Neutrophil (primary cell): Measurements from ENCODE around the gene ASXL1.
"Not testable (repeated sequence)": the region's sequence is repeated elsewhere in the genome, so short reads cannot be mapped to it uniquely, and the experiment has no call there.

ENCODE experiments used
- H3K27ac ChIP-seq: fragments of 200-600 bp; sonication (generic); 2 replicates; pipeline ENCODE4 v1.5.1; 2016; ENCODE audit warnings: mild to moderate bottlenecking, moderate library complexity
- H3K27me3 ChIP-seq: fragments of 200-600 bp; sonication (generic); 2 replicates; pipeline ENCODE4 v1.6.0; 2016; ENCODE audit warnings: mild to moderate bottlenecking
- H3K36me3 ChIP-seq: fragments of 200-600 bp; sonication (generic); 2 replicates; pipeline ENCODE4 v1.5.1; 2017
- H3K4me1 ChIP-seq, 2 experiments: fragments of 200-600 bp in 1 of 2; sonication (generic) in 1 of 2; 1 replicate in 1 of 2; 2 replicates in 1 of 2; pipeline versions ENCODE4 v1.5.1 to v1.6.1; 2013 to 2016; ENCODE audit warnings: low read depth in 1 of 2, low read length in 1 of 2, mild to moderate bottlenecking in 1 of 2, moderate library complexity in 1 of 2; ENCODE audit not compliant: control insufficient read depth in 1 of 2, insufficient read depth in 1 of 2
- H3K4me3 ChIP-seq, 2 experiments: fragments of 200-600 bp in 1 of 2; sonication (generic) in 1 of 2; 1 replicate in 1 of 2; 2 replicates in 1 of 2; pipeline ENCODE4 v1.5.1; 2013 to 2016; ENCODE audit warnings: low read depth in 1 of 2, low read length in 1 of 2, mild to moderate bottlenecking in 1 of 2, moderate library complexity in 1 of 2
- H3K9me3 ChIP-seq: fragments of 200-600 bp; sonication (generic); 2 replicates; pipeline ENCODE4 v1.5.1; 2016
- TF ChIP-seq, protein P1 (sequence below): fragments of 200-600 bp; sonication (generic); IDR thresholded peaks from 2 replicates; pipeline ENCODE4 v1.5.1; 2016; ENCODE audit warnings: antibody characterized with exemption

ASXL1 gene

GRCh38 chr20:32338665-32339064 lies 19.5 kb upstream of the ASXL1 start:
- no peak overlapping the region for H3K27ac ChIP-seq
- H3K27me3 ChIP-seq, result no peaks in the 10 kb centered on the region
- TF ChIP-seq, protein P1, sequence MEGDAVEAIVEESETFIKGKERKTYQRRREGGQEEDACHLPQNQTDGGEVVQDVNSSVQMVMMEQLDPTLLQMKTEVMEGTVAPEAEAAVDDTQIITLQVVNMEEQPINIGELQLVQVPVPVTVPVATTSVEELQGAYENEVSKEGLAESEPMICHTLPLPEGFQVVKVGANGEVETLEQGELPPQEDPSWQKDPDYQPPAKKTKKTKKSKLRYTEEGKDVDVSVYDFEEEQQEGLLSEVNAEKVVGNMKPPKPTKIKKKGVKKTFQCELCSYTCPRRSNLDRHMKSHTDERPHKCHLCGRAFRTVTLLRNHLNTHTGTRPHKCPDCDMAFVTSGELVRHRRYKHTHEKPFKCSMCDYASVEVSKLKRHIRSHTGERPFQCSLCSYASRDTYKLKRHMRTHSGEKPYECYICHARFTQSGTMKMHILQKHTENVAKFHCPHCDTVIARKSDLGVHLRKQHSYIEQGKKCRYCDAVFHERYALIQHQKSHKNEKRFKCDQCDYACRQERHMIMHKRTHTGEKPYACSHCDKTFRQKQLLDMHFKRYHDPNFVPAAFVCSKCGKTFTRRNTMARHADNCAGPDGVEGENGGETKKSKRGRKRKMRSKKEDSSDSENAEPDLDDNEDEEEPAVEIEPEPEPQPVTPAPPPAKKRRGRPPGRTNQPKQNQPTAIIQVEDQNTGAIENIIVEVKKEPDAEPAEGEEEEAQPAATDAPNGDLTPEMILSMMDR, result no peak
- peaks cover 27 to 29% of the 10 kb centered on the region in 2 experiments for H3K4me1 ChIP-seq
- H3K36me3 ChIP-seq, result no peaks in the 10 kb centered on the region
- H3K9me3 ChIP-seq, result no peaks in the 10 kb centered on the region
- H3K4me3 ChIP-seq, result no peak overlapping the region

DNA sequence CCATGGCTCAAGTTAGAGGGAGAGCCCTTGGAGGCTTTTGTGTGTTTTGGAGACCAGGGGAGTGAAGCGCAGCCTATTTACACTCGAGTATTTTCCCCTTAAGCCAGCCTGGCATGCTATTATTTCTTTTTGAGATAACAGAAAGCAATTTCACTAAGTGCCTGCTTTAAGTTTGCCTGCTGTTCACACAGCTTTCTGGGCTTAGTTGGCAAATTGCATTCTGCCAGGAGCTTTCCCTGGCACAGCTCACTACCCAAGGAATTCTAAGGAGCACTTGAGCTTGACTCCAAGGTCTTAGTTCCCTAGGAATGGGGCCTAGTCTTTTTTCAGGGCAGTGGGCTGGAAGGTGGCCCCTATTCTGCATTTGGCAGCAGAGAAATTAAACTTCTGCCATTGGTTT lies 19.0 kb upstream of the ASXL1 start:
- Histone ChIP-seq H3K27me3 (no peaks in the 10 kb centered on the region), H3K4me1 (peaks cover 24 to 26% of the 10 kb centered on the region in 2 experiments), H3K9me3 (no peaks in the 10 kb centered on the region), H3K36me3 (no peaks in the 10 kb centered on the region), H3K4me3 (no peak overlapping the region), H3K27ac (no peak overlapping the region)
- TF ChIP-seq, protein P1, result no peak

DNA sequence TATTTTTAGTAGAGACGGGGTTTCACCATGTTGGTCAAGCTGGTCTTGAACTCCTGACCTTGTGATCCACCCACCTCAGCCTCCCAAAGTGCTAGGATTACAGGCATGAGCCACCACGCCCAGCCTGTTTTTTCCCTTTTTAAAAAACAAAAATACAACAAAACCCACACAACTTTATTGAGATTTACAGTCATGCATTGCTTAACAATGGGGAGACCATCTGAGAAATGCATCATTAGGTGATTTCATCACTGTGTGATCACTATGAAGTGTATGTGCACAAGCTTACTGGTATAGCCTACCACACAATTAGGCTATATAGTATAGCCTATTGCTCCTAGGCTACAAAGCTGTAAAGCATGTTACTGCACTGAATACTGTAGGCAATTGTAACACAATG lies 17.1 kb upstream of the ASXL1 start:
- H3K9me3 ChIP-seq, H3K4me3 ChIP-seq, H3K27ac ChIP-seq, H3K36me3 ChIP-seq, H3K27me3 ChIP-seq: not testable (repeated sequence)
- peaks cover 18 to 20% of the 10 kb centered on the region in 2 experiments for H3K4me1 ChIP-seq

DNA sequence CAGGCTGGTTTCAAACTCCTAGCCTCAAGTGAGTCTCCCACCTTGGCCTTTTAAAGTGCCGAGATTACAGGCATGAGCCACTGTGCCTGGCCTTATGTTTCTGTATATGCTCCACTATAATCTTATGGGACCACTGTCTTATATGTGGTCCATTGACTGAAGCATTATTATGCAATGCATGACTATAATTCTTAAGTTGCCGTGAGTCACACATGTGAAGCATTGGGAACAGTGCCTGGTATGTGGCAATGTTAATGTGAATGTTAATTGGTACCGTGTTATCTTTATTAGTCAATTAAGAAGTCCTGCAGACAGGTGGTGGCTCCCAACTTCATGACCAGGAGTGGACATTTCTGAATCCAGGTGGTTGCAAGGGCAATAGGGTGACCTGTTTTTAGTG lies 14.7 kb upstream of the ASXL1 start:
- no peaks in the 10 kb centered on the region for H3K36me3 ChIP-seq
- H3K27me3 ChIP-seq, result no peaks in the 10 kb centered on the region
- no peaks in the 10 kb centered on the region for H3K9me3 ChIP-seq
- H3K27ac ChIP-seq, result no peak overlapping the region
- TF ChIP-seq, protein P1, result no peak
- H3K4me1 ChIP-seq, result peaks cover 0 to 8% of the 10 kb centered on the region in 2 experiments
- no peak overlapping the region for H3K4me3 ChIP-seq

GRCh38 chr20:32344835-32345506 lies 13.2 kb upstream of the ASXL1 start:
- Histone ChIP-seq H3K4me1 (peaks cover 10 to 11% of the 10 kb centered on the region in 2 experiments), H3K36me3 (no peaks in the 10 kb centered on the region), H3K27ac (no peak overlapping the region), H3K4me3 (no peak overlapping the region), H3K27me3 (no peaks in the 10 kb centered on the region), H3K9me3 (no peaks in the 10 kb centered on the region)
- TF ChIP-seq, protein P1, result no peak

DNA sequence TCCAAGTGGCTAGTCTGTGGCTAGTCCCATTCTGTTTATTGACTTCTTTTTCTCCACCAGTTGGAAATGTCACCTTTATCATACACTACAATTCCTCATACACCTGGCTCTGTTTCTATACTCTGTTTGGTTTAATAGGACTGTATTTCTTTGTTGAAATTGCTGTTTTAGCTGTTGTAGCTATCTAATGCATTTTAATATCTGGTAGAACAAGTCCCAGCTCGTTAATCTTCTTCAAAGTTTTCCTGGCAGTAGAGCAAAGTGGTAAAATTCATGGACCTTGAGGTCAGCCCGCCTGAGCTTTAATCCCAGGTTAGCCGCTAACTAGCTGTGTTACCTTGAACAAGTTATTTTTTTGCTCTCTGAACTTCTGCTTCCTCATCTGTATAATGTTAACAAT lies 9.9 kb upstream of the ASXL1 start:
- Histone ChIP-seq H3K27ac (no peak overlapping the region), H3K4me1 (peaks cover 11 to 12% of the 10 kb centered on the region in 2 experiments), H3K27me3 (no peaks in the 10 kb centered on the region), H3K4me3 (no peak overlapping the region), H3K9me3 (no peaks in the 10 kb centered on the region), H3K36me3 (no peaks in the 10 kb centered on the region)
- TF ChIP-seq, protein P1, result no peak
